SK-MEL-5 (cell line): ENCODE data around the gene KRT83. TPM values are rescaled to one million over a fixed set of nuclear protein-coding genes. Genes with fewer than 3 reads are reported as not detected.

Source experiments
- total RNA-seq: library from RNA; depleted of rRNA; stranded (reverse); fragments of >200 nt; shearing (Covaris generic); gene quantifications from 2 replicates; pipeline ENCODE4 v1.2.3, GENCODE V29; 2014; rRNA removed

KRT83 gene
- total RNA-seq, 1 experiment from 2014 or later, result not detected

Other genes with a start within 250 kb of the KRT83 start
- not detected in 2 replicates for gene SMIM41, start 241.7 kb downstream of the KRT83 start, total RNA-seq
- gene KRT80, start 129.4 kb downstream of the KRT83 start, total RNA-seq, result 0.11 TPM in 2 replicates
- gene KRT7, start 88.2 kb downstream of the KRT83 start, total RNA-seq, result not detected in 2 replicates
- not detected in 2 replicates for gene KRT86, start 46.8 kb downstream of the KRT83 start, total RNA-seq
- gene KRT81, start 29.9 kb downstream of the KRT83 start, total RNA-seq, result 0.16 TPM in 1 of 2 replicates, not detected in the other
- not detected in 2 replicates for gene KRT85, start 46.1 kb upstream of the KRT83 start, total RNA-seq
- gene KRT84, start 64.3 kb upstream of the KRT83 start, total RNA-seq, result not detected in 2 replicates
- not detected in 2 replicates for gene KRT82, start 84.9 kb upstream of the KRT83 start, total RNA-seq
- gene KRT75, start 113.0 kb upstream of the KRT83 start, total RNA-seq, result not detected in 2 replicates
- gene KRT6B, start 130.7 kb upstream of the KRT83 start, total RNA-seq, result not detected in 2 replicates
- gene KRT6C, start 152.4 kb upstream of the KRT83 start, total RNA-seq, result not detected in 2 replicates
- not detected in 2 replicates for gene KRT6A, start 171.9 kb upstream of the KRT83 start, total RNA-seq
- gene KRT5, start 199.0 kb upstream of the KRT83 start, total RNA-seq, result not detected in 2 replicates
- gene KRT71, start 231.7 kb upstream of the KRT83 start, total RNA-seq, result not detected in 2 replicates